Neural crest cell (in vitro differentiated cells): ENCODE results near the gene DUSP5. TPM values are rescaled to one million over a fixed set of nuclear protein-coding genes. Genes with fewer than 3 reads are reported as not detected.

ENCODE experiments used
- DNase-seq: peaks from one replicate; pipeline ENCODE4 v3.0.0; 2021; ENCODE audit warnings: low read depth, mixed read lengths, low spot score
- H3K27ac Mint-ChIP-seq: one replicate; pipeline ENCODE4 v1.8.0; 2021; ENCODE audit warnings: mild to moderate bottlenecking, mixed read lengths; ENCODE audit not compliant: unreplicated experiment
- H3K27me3 Mint-ChIP-seq: 2 replicates; pipeline ENCODE4 v1.8.0; 2021; ENCODE audit warnings: low read depth, mild to moderate bottlenecking, mixed read lengths
- H3K36me3 Mint-ChIP-seq: 2 replicates; pipeline ENCODE4 v1.8.0; 2021; ENCODE audit warnings: low read depth, mild to moderate bottlenecking, mixed read lengths
- H3K4me1 Mint-ChIP-seq: 2 replicates; pipeline ENCODE4 v1.8.0; 2021; ENCODE audit warnings: mixed read lengths
- H3K4me3 Mint-ChIP-seq: one replicate; pipeline ENCODE4 v1.8.0; 2021; ENCODE audit warnings: mild to moderate bottlenecking, mixed read lengths
- H3K9me3 Mint-ChIP-seq: 2 replicates; pipeline ENCODE4 v1.8.0; 2021; ENCODE audit warnings: mixed read lengths
- total RNA-seq: library from RNA; stranded (reverse); gene quantifications from 2 replicates; pipeline ENCODE4 v1.2.1, GENCODE V29; 2021
- TF ChIP-seq, protein P1 (sequence below): fragments of 200-600 bp; sonication (generic); conservative IDR thresholded peaks from 2 replicates; pipeline ENCODE4 v1.5.0; 2021; ENCODE audit warnings: antibody characterized with exemption, mild to moderate bottlenecking

Gene DUSP5
- total RNA-seq, 1 donor from 2014 or later: 2.5 TPM

DNA sequence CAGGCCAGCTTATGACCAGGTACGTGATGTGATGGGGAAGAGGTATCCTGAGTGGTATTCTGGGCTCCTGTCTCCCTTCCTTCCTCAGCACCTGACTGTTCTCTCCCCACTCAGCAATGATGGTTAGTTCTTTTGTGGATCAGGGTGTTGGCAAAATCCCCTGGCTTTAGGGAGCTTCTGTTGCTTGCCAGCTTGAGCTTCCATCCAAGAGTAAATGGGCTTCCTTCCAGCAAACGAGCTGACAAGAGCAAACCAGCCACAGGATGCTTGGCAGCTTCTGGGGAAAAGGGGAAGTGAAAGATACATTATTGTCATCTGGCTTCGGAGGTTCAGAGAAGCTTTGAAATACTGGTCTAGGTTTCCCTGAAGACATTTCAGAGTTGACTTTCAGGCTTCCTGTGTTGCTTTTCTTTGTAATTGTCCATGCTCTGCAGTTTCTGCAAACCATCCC, 5.2 kb downstream of the DUSP5 start:
- peaks cover 24% of the 10 kb centered on the region for H3K4me1 Mint-ChIP-seq
- H3K36me3 Mint-ChIP-seq: peaks cover 4% of the 10 kb centered on the region
- H3K4me3 Mint-ChIP-seq: no peak overlapping the region
- TF ChIP-seq, protein P1, sequence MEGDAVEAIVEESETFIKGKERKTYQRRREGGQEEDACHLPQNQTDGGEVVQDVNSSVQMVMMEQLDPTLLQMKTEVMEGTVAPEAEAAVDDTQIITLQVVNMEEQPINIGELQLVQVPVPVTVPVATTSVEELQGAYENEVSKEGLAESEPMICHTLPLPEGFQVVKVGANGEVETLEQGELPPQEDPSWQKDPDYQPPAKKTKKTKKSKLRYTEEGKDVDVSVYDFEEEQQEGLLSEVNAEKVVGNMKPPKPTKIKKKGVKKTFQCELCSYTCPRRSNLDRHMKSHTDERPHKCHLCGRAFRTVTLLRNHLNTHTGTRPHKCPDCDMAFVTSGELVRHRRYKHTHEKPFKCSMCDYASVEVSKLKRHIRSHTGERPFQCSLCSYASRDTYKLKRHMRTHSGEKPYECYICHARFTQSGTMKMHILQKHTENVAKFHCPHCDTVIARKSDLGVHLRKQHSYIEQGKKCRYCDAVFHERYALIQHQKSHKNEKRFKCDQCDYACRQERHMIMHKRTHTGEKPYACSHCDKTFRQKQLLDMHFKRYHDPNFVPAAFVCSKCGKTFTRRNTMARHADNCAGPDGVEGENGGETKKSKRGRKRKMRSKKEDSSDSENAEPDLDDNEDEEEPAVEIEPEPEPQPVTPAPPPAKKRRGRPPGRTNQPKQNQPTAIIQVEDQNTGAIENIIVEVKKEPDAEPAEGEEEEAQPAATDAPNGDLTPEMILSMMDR: no peak
- peaks cover 30% of the 10 kb centered on the region for H3K27me3 Mint-ChIP-seq
- H3K9me3 Mint-ChIP-seq: no peaks in the 10 kb centered on the region
- no peak overlapping the region for H3K27ac Mint-ChIP-seq
- no peak for DNase-seq

DNA sequence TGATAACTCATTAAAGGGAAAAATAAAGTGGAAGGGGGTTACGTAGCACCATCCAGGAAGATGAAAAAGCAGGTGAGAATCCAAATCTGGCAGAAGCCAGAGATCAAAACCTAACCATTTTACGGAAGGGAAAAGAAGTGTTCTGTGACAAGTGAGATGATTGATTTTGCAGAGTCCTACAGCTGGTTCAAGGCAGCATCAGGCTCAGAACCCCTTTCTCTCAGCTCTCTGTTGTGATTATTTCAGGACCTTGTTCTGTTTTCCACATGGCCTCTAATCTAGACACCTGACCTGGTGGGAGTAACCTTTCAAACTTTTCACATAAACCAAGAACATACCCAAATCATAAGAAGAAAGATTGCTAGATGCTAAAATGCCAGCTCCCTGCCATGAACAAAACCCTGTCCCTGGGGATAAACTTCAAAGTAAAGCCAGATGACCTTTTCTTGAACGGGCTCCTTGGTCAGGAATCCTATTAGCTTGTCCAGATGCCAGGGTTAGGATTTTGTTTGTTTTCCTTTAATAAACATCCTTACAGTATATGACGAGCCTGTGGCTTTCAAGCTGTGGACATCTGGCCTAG, 5.9 kb downstream of the DUSP5 start:
- Mint-ChIP-seq H3K4me1 (peaks cover 28% of the 10 kb centered on the region), H3K27ac (no peak overlapping the region), H3K4me3 (no peak overlapping the region), H3K36me3 (peaks cover 4% of the 10 kb centered on the region), H3K9me3 (no peaks in the 10 kb centered on the region), H3K27me3 (peaks cover 28% of the 10 kb centered on the region)
- TF ChIP-seq, protein P1: no peak
- no peak for DNase-seq

DNA sequence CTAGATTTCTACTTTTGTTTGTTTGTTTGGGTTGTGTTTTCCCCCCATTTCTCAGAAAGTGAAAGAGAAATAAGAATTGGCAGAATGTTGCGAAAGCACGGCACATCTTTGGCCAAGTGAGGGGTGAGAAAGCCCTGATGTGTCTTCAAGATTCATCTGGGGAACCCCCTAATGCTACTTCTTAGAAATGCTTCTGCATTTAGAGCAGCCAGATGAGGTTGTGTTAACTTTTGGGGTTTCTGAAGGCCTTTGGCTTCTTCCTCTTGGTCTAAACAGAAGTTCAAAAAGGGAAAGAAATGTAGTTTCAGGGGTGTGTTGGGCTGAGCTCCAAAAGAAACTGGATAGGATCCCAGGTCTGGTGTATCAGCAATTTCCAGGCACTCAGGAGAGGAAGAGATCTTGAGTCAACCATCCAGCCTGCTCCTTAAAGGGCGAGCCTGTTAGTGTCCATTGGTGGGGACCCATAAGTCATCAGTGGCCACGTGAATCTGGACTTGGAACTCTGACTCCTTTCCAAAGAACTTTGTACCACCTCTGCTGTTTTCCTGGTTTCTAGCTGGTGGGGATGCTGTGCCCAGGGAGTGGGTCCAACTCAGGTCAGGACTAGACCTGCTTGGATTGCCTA, 6.5 kb downstream of the DUSP5 start:
- TF ChIP-seq, protein P1: no peak
- DNase-seq: no peak
- Mint-ChIP-seq H3K27ac (no peak overlapping the region), H3K4me1 (peaks cover 28% of the 10 kb centered on the region), H3K27me3 (peaks cover 22% of the 10 kb centered on the region), H3K36me3 (peaks cover 4% of the 10 kb centered on the region), H3K9me3 (no peaks in the 10 kb centered on the region), H3K4me3 (no peak overlapping the region)

DNA sequence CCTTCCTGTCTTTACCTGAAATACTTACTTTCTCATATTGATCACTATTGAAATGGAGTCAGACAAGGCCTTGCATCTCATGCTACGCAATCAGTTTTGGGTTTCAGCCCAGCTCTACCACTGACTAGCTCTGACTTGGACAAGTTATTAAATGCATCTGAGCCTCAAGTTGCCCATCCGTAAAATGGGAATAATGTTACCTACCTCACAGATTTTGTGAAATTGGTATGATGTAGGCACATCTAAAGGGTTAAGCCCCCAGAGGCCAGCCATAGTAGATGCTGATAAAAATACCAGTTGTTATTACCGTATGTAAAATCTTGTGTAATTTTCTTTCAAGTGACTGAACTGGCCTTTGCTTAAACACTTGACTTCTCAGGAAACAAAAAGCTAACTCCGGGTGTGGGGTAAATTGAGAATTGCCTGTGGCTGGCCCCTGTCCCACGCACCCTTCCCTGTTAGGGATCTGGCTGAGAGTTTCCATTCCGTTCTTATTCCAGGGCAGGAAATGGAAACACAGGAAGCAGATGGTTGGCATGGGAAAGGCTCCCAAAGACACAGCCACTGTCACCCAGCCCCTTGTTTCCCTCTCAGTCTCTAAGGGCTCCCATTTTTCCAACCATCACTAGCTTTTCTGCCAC, 7.5 kb downstream of the DUSP5 start:
- Mint-ChIP-seq H3K4me1 (peaks cover 23% of the 10 kb centered on the region), H3K27ac (no peak overlapping the region), H3K27me3 (peaks cover 11% of the 10 kb centered on the region), H3K9me3 (no peaks in the 10 kb centered on the region), H3K36me3 (peaks cover 5% of the 10 kb centered on the region), H3K4me3 (no peak overlapping the region)
- no peak for DNase-seq
- TF ChIP-seq, protein P1: no peak

DNA sequence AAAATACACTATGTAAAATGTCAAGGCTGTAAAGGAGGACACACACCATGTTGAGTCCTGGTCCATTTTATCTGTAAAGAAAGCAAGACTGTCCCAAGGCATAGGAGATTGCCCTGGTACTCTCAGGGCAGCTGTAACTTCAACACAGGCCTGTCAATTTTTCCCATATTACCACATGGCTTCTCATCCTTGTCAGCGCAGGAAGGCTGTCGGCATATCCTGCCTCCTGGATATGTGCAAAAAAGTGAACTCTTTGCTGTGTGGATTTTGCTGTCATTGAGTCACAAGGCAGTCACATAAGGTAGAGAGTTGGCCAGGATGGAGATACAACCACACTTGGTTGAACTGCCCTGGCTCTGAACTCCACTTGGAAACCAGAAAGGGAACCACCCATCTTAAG, 8.7 kb downstream of the DUSP5 start:
- Mint-ChIP-seq H3K36me3 (peaks cover 10% of the 10 kb centered on the region), H3K9me3 (no peaks in the 10 kb centered on the region), H3K4me1 (peaks cover 13% of the 10 kb centered on the region), H3K27ac (no peak overlapping the region), H3K4me3 (no peak overlapping the region), H3K27me3 (no peaks in the 10 kb centered on the region)
- TF ChIP-seq, protein P1: no peak
- no peak for DNase-seq
